NT2/D1 (cell line): ENCODE measurements around the gene B3GAT3.

ENCODE experiments used
- YY1 ChIP-seq: IDR thresholded peaks from 2 replicates; pipeline ENCODE4 v1.6.1; 2011; ENCODE audit not compliant: insufficient read length, insufficient read depth
- ZNF274 ChIP-seq: IDR thresholded peaks from 2 replicates; pipeline ENCODE4 v1.6.1; 2011; ENCODE audit warnings: mild to moderate bottlenecking, low read depth, low read length

GRCh38 chr11:62627713-62628112 is 5.9 kb upstream of the B3GAT3 start:
- no peak for TF ChIP-seq YY1
- TF ChIP-seq ZNF274, result no peak
